ENCODE results near the gene PLA2G4A. TPM values are rescaled to one million over a fixed set of nuclear protein-coding genes. Genes with fewer than 3 reads are reported as not detected.

The PLA2G4A gene
- total RNA-seq, 2 donors from 2014 or later: 0.35 to 0.96 TPM

DNA sequence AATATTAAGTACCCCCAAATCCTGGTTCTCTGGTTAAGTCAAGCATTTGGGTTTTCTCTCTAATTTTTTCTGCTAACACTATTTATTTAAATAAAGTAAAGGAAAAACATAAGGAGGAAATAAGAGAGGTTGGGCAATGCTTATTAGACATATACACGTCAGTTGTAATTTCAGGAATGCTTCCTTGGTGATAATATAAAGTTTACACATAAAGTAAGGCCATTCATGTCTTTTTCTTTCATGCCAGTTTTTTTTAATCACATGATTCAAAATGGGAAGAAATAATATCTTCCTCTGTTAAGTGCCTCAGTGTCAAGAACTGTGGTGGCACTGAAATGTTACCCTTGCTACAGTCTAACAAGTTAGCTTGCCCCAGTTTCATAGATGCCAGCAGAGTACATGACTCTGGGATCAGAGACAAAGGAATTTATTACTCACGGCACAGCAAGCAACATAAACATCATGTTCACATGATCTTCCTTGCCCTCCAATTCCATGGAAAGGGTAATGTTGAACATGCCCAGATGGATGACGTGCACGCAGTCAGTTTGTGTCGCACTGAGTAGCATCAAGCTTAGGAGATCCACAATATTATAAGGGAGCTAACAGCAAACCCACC is 184.9 kb downstream of the PLA2G4A start:
- Mint-ChIP-seq H3K27me3 (peaks cover 12% of the 10 kb centered on the region), H3K4me1 (no peaks in the 10 kb centered on the region), H3K27ac (no peak overlapping the region), H3K36me3 (ENCODE audit: low read depth) (no peaks in the 10 kb centered on the region), H3K4me3 (no peak overlapping the region)
- no peak for ATAC-seq
- no peaks in the 10 kb centered on the region for H3K9me3 ChIP-seq (ENCODE audit: control insufficient read depth, low read length, poor library complexity, severe bottlenecking)
- no peak for DNase-seq

DNA sequence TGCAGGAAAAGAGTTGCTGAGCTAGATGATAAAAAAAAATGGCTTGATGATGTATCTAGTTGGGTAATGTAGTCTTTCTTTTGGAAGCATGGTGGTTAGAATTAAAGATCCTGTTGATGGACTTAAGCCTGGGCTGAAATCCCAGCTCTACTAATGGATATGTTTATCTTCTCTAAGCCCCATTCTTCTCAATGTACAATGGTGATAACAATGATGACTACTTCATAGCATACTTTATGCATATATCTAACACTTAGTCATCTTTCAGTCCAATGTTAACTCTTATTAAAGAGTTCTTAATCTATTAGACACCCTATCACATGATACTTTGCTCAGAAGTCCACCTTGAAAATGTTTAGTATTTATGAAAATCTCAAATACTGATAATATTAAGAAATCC is 189.5 kb downstream of the PLA2G4A start:
- peaks cover 6% of the 10 kb centered on the region for H3K27me3 Mint-ChIP-seq
- DNase-seq (no peak), ATAC-seq (no peak)
- no peaks in the 10 kb centered on the region for H3K9me3 ChIP-seq (ENCODE audit: control insufficient read depth, low read length, poor library complexity, severe bottlenecking)
- H3K27ac Mint-ChIP-seq: no peak overlapping the region
- no peaks in the 10 kb centered on the region for H3K4me1 Mint-ChIP-seq
- no peaks in the 10 kb centered on the region for H3K36me3 Mint-ChIP-seq (ENCODE audit: low read depth)
- H3K4me3 Mint-ChIP-seq: no peak overlapping the region

DNA sequence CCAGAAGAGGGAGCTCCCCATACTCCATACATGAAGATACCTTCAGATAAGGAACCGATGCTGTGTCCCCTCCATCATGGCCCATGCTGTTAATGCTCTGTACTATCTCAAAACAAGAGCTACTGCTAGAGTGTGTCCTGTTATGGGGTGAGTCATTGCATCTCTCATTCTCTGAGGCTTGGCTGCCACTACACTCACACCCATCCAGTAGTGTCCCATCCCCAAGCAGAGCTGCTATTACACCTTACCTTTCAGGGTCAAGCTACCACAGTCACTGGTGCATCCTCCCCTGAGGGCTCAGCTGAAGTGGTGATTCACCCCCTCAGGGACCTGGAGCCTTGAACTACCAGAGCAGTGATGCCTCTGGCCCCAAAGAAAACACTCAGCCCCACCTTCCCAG is 198.5 kb downstream of the PLA2G4A start:
- no peak for ATAC-seq
- no peaks in the 10 kb centered on the region for H3K9me3 ChIP-seq (ENCODE audit: control insufficient read depth, low read length, poor library complexity, severe bottlenecking)
- no peaks in the 10 kb centered on the region for H3K27me3 Mint-ChIP-seq
- H3K4me1 Mint-ChIP-seq: no peaks in the 10 kb centered on the region
- DNase-seq: no peak
- no peak overlapping the region for H3K27ac Mint-ChIP-seq
- no peak overlapping the region for H3K4me3 Mint-ChIP-seq
- H3K36me3 Mint-ChIP-seq (ENCODE audit: low read depth): no peaks in the 10 kb centered on the region

DNA sequence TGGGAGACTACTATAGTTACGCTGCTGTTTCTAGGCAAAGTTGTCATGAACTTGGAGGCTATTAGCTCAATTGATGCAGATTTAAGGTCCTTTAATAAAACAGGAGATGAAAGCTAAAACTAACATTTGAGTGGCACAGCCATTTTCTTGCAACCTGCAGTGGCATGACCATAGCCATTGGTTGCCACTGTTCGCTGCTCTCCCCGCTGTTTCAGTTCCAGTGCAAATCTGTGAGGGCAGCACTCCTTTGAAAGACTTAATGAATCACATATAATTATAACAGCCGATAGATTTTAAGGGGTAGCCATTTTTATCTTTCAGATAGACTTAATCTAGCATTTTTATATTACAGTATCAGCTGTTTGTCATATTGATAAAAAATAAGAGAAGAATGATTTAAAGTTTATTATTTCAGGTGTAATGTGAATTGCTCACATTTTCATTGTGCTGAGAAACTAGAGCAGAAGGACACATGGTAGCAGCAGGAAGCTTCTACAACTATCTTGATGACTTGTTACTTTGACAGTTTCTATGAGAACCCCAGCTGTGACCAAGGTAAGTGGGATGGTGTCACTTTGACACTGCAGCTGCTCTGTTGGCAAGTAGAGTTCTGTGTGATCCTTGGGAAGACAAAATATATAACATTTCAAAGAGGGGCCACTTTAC is 203.7 kb downstream of the PLA2G4A start:
- Mint-ChIP-seq H3K4me3 (no peak overlapping the region), H3K36me3 (ENCODE audit: low read depth) (no peaks in the 10 kb centered on the region), H3K27ac (no peak overlapping the region), H3K4me1 (no peaks in the 10 kb centered on the region), H3K27me3 (no peaks in the 10 kb centered on the region)
- DNase-seq (no peak), ATAC-seq (no peak)
- H3K9me3 ChIP-seq (ENCODE audit: control insufficient read depth, low read length, poor library complexity, severe bottlenecking): no peaks in the 10 kb centered on the region

DNA sequence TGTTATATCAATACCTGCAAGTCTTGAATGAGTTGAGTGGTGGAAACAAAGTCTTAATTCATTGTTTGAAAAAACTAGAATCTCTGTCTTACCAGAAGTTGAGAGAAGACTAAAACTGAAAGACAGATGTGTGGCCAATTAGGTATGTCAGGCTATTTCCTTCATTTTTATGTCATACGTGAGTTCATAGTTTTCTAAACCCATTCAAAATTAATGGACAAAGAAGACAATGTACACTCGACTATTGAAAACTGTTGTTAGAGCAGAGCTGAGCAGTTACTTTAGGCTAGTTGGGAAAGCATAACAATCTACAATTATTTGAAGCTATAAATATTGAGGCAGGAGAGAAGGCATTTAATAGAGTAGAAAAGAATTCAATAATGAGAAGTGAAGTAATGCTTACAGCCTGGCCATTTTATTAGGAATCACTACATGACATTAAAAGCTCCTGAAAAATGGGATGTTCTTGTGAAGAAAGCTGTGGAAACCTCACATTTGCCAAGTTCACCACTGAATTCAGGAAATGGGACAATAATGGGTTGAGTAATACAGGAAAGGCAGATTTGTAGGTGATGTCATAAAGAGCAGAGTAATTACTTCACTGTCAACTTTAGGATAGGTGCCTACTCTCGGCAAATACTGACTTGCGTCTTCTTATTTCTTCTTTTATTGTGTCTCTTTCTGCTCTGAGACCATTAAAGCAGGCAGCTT is 204.4 kb downstream of the PLA2G4A start:
- H3K27me3 Mint-ChIP-seq: no peaks in the 10 kb centered on the region
- H3K4me1 Mint-ChIP-seq: no peaks in the 10 kb centered on the region
- ATAC-seq (no peak), DNase-seq (no peak)
- H3K27ac Mint-ChIP-seq: no peak overlapping the region
- H3K9me3 ChIP-seq (ENCODE audit: control insufficient read depth, low read length, poor library complexity, severe bottlenecking): no peaks in the 10 kb centered on the region
- no peaks in the 10 kb centered on the region for H3K36me3 Mint-ChIP-seq (ENCODE audit: low read depth)
- no peak overlapping the region for H3K4me3 Mint-ChIP-seq

DNA sequence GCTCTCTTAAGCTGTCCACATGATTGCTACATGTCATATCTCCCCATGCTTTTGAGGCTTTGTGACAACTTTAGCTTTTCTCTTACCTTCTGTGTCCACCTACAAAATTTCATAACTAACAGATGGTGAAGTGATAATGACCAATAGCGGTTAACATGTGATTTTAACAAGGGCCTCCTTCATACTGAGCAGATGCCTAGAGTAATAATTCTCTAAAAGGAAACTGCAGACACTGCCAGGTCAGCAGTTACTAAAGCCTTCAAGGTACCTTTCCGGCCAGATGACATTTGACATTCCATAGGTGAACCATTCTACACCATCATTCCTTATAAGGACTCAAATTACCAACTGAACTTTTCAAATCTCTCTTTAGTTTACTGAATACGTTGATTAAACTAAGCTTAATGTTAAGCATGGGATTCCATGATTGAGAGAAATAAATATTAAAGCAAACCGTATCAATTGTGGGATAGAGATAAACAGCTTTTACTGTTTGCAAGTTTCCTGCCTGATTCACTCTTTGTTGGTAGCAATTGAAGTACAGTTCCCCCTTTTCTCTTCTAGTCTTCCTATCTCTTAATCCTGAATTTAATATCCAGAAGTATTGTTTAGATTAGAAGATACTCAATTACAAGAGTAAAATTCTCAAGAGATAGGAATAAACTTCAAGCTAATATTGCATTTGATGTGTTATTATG is 205.1 kb downstream of the PLA2G4A start:
- no peak for DNase-seq
- no peaks in the 10 kb centered on the region for H3K9me3 ChIP-seq (ENCODE audit: control insufficient read depth, low read length, poor library complexity, severe bottlenecking)
- Mint-ChIP-seq H3K4me3 (no peak overlapping the region), H3K4me1 (no peaks in the 10 kb centered on the region), H3K36me3 (ENCODE audit: low read depth) (no peaks in the 10 kb centered on the region), H3K27me3 (no peaks in the 10 kb centered on the region), H3K27ac (no peak overlapping the region)
- no peak for ATAC-seq

DNA sequence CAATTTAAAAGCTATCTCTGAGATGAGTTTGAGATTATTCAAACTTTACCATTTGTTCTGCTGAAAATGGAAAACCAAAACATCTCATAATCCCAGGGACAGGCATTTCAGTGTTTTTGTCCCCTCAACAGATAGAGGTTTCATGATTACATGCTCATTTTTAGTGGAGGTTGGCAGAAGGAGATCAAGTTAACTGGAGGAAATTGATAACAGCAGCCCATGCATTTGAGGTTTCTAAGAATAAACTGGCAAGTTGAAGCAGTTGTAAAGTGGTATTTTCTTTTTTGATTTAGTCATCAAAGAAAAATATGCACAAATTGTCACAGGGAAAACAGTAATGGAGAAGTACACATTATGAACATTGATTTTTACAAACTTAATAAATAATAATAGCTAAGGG is 205.8 kb downstream of the PLA2G4A start:
- Mint-ChIP-seq H3K36me3 (ENCODE audit: low read depth) (no peaks in the 10 kb centered on the region), H3K27ac (no peak overlapping the region), H3K4me3 (no peak overlapping the region), H3K4me1 (no peaks in the 10 kb centered on the region), H3K27me3 (no peaks in the 10 kb centered on the region)
- no peaks in the 10 kb centered on the region for H3K9me3 ChIP-seq (ENCODE audit: control insufficient read depth, low read length, poor library complexity, severe bottlenecking)
- no peak for DNase-seq
- ATAC-seq: no peak

DNA sequence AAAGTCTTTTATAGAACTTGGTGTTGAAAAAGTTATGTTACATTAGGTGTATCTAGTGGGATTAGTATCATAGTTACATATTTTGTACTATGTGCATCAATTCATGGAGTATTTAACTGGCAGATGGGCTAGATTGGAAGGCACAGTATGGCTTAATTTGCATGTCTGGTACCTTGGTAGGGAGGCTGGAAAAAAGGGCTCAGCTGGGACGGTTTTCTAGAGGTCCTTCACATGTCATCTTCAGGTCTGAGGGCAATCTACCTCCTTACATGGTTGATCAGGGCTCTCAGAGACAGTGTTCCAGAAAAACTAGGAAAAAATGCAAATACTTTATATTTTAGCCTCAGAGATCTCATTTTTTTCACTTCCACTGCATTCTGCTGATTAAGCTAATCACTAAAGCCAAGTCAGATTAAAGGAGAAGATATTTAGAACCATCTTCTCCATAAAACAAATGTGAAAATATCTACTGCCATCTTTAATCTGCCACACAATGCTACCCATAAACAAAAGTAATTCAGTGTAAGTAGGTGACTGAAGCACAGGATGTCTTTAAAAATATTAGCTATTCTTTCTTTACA is 209.3 kb downstream of the PLA2G4A start:
- DNase-seq: no peak
- Mint-ChIP-seq H3K27ac (no peak overlapping the region), H3K27me3 (no peaks in the 10 kb centered on the region), H3K4me1 (no peaks in the 10 kb centered on the region), H3K36me3 (ENCODE audit: low read depth) (no peaks in the 10 kb centered on the region), H3K4me3 (no peak overlapping the region)
- H3K9me3 ChIP-seq (ENCODE audit: control insufficient read depth, low read length, poor library complexity, severe bottlenecking): no peaks in the 10 kb centered on the region
- ATAC-seq: no peak

Other genes with a start within 250 kb of the PLA2G4A start
- gene PTGS2, start 148.5 kb upstream of the PLA2G4A start, total RNA-seq: 1 to 10 TPM; 3.5 to 6.4 TPM